Neuronal stem cell (in vitro differentiated cells): ENCODE results near the gene DCDC1.

ENCODE experiments used
- DNase-seq: peaks from one replicate; pipeline ENCODE4 v3.0.0-alpha.2; 2013; ENCODE audit warnings: low spot score
- H2AFZ ChIP-seq: one replicate; pipeline ENCODE4 v1.6.1; 2013; ENCODE audit warnings: mild to moderate bottlenecking, low read length, inconsistent platforms
- H2AK5ac ChIP-seq: 2 replicates; pipeline ENCODE4 v1.6.1; 2013; ENCODE audit warnings: low read depth, mild to moderate bottlenecking, inconsistent platforms, low read length, moderate library complexity, mixed read lengths
- H2BK120ac ChIP-seq: 2 replicates; pipeline ENCODE4 v1.6.1; 2013; ENCODE audit warnings: low read depth, mild to moderate bottlenecking, inconsistent platforms, low read length, moderate library complexity, mixed read lengths
- H2BK12ac ChIP-seq: one replicate; pipeline ENCODE4 v1.6.1; 2013; ENCODE audit warnings: low read length, inconsistent platforms
- H2BK15ac ChIP-seq: 2 replicates; pipeline ENCODE4 v1.6.1; 2013; ENCODE audit warnings: mild to moderate bottlenecking, low read length, inconsistent platforms, mixed read lengths
- H2BK5ac ChIP-seq: one replicate; pipeline ENCODE4 v1.6.1; 2013; ENCODE audit warnings: inconsistent platforms, mild to moderate bottlenecking, low read length, moderate library complexity
- H3K14ac ChIP-seq: one replicate; pipeline ENCODE4 v1.6.1; 2013; ENCODE audit warnings: low read length, inconsistent platforms
- H3K18ac ChIP-seq: 2 replicates; pipeline ENCODE4 v1.6.1; 2013; ENCODE audit warnings: low read length, inconsistent platforms
- H3K23ac ChIP-seq: 2 replicates; pipeline ENCODE4 v1.6.1; 2013; ENCODE audit warnings: low read depth, mild to moderate bottlenecking, mixed read lengths, low read length, inconsistent platforms; ENCODE audit not compliant: poor library complexity
- H3K27ac ChIP-seq: replicated peaks from 3 replicates; pipeline ENCODE4 v1.5.1; 2013; ENCODE audit warnings: low read length, inconsistent platforms
- H3K27me3 ChIP-seq, 3 experiments: 2 replicates each; pipeline ENCODE4 v1.6.1; 2013; ENCODE audit warnings: low read length in 3 of 3, mild to moderate bottlenecking in 2 of 3, inconsistent platforms in 1 of 3, low read depth in 1 of 3, mixed read lengths in 1 of 3, moderate library complexity in 1 of 3; ENCODE audit not compliant: control insufficient read depth in 3 of 3, insufficient read depth in 3 of 3
- H3K36me3 ChIP-seq, 2 donors: replicated peaks in 1 of 2; 2 replicates each; pipeline ENCODE4 v1.6.1; 2013; ENCODE audit warnings: low read length in 2 of 2; ENCODE audit not compliant: control insufficient read depth in 2 of 2, insufficient read depth in 2 of 2
- H3K4ac ChIP-seq: 2 replicates; pipeline ENCODE4 v1.6.1; 2013; ENCODE audit warnings: inconsistent platforms, mild to moderate bottlenecking, low read length, moderate library complexity
- H3K4me1 ChIP-seq, 2 donors: 1 replicate in 1 of 2; 2 replicates in 1 of 2; pipeline ENCODE4 v1.6.1; 2013; ENCODE audit warnings: low read length in 2 of 2, low read depth in 1 of 2; ENCODE audit not compliant: control insufficient read depth in 2 of 2, insufficient read depth in 1 of 2
- H3K4me2 ChIP-seq: one replicate; pipeline ENCODE4 v1.6.1; 2013; ENCODE audit warnings: mild to moderate bottlenecking, low read length, inconsistent platforms; ENCODE audit not compliant: insufficient read depth, poor library complexity, severe bottlenecking
- H3K4me3 ChIP-seq, 2 donors: 2 replicates each; pipeline ENCODE4 v1.5.1; 2013; ENCODE audit warnings: low read length in 2 of 2, mild to moderate bottlenecking in 2 of 2, inconsistent platforms in 1 of 2, moderate library complexity in 1 of 2
- H3K79me1 ChIP-seq: one replicate; pipeline ENCODE4 v1.6.1; 2013; ENCODE audit warnings: low read depth, mild to moderate bottlenecking, inconsistent platforms, low read length, moderate library complexity
- H3K9ac ChIP-seq: one replicate; pipeline ENCODE4 v1.6.1; 2013; ENCODE audit warnings: mild to moderate bottlenecking, low read depth, low read length, inconsistent platforms; ENCODE audit not compliant: poor library complexity
- H3K9me3 ChIP-seq, 2 donors: replicated peaks in 1 of 2; 2 replicates each; pipeline versions ENCODE3 to v1.6.1; 2013; ENCODE audit warnings: low read length in 2 of 2, mild to moderate bottlenecking in 2 of 2, inconsistent platforms in 1 of 2, low read depth in 1 of 2, mixed read lengths in 1 of 2, moderate library complexity in 1 of 2; ENCODE audit not compliant: control insufficient read depth in 2 of 2, insufficient read depth in 1 of 2
- H4K8ac ChIP-seq: one replicate; pipeline ENCODE4 v1.6.1; 2013; ENCODE audit warnings: low read depth, mild to moderate bottlenecking, inconsistent platforms, low read length, moderate library complexity
- H4K91ac ChIP-seq: one replicate; pipeline ENCODE4 v1.6.1; 2013; ENCODE audit warnings: low read length, low read depth, mild to moderate bottlenecking, inconsistent platforms; ENCODE audit not compliant: poor library complexity
- WGBS, 2 donors: extraction: QIAGEN DNeasy Blood & Tissue Kit; methylation state at CpG; one replicate each; pipeline ENCODE4 v1.1.7; 2013; ENCODE audit warnings: missing lambda C conversion rate in 2 of 2, mixed read lengths in 1 of 2; ENCODE audit not compliant: insufficient read length in 2 of 2, insufficient replicate concordance in 1 of 2; ENCODE audit errors: extremely low coverage in 2 of 2; 5-methylcytosine and 5-hydroxymethylcytosine counted together

DCDC1 gene

GRCh38 chr11:30917859-30918478 lies 451.6 kb downstream of the DCDC1 start:
- H2AK5ac ChIP-seq, result no peak overlapping the region
- H3K4ac ChIP-seq, result no peak overlapping the region
- H3K79me1 ChIP-seq, result no peaks in the 10 kb centered on the region
- H3K23ac ChIP-seq, result no peak overlapping the region
- H3K14ac ChIP-seq, result no peak overlapping the region
- no peak overlapping the region for H3K9ac ChIP-seq
- H3K36me3 ChIP-seq, result no peaks in the 10 kb centered on the region
- H2BK15ac ChIP-seq, result no peak overlapping the region
- H2AFZ ChIP-seq, result no peak overlapping the region
- no peaks in the 10 kb centered on the region for H3K9me3 ChIP-seq
- H4K91ac ChIP-seq, result no peak overlapping the region
- H3K4me1 ChIP-seq, result peaks cover 6 to 17% of the 10 kb centered on the region in 2 donors
- H3K27me3 ChIP-seq, result peaks cover 0 to 4% (median 0%) of the 10 kb centered on the region in 3 experiments
- H3K4me2 ChIP-seq, result no peak overlapping the region
- H2BK5ac ChIP-seq, result no peak overlapping the region
- H2BK12ac ChIP-seq, result no peak overlapping the region
- no peak overlapping the region for H3K4me3 ChIP-seq
- peak; percentile 72 for DNase-seq
- H3K27ac ChIP-seq, result no peak overlapping the region
- H4K8ac ChIP-seq, result no peak overlapping the region
- H2BK120ac ChIP-seq, result no peak overlapping the region
- no peak overlapping the region for H3K18ac ChIP-seq
- no CpG with 5 or more reads among the region's 6 CpGs for WGBS, 2 donors

GRCh38 chr11:30917266-30917665 lies 452.3 kb downstream of the DCDC1 start:
- Histone ChIP-seq H2AFZ (no peak overlapping the region), H3K27me3 (peaks cover 0 to 4% (median 0%) of the 10 kb centered on the region in 3 experiments), H3K9ac (no peak overlapping the region), H2BK5ac (no peak overlapping the region), H3K9me3 (no peaks in the 10 kb centered on the region), H3K4me3 (no peak overlapping the region), H3K79me1 (no peaks in the 10 kb centered on the region), H3K4ac (no peak overlapping the region), H3K14ac (no peak overlapping the region), H2BK15ac (no peak overlapping the region), H3K36me3 (no peaks in the 10 kb centered on the region), H2BK120ac (no peak overlapping the region), H3K27ac (no peak overlapping the region), H2BK12ac (no peak overlapping the region), H4K8ac (no peak overlapping the region), H3K4me2 (no peak overlapping the region), H4K91ac (no peak overlapping the region), H3K4me1 (peaks cover 6 to 17% of the 10 kb centered on the region in 2 donors), H3K18ac (no peak overlapping the region), H2AK5ac (no peak overlapping the region), H3K23ac (no peak overlapping the region)
- no peak for DNase-seq
- no CpG with 5 or more reads among the region's 2 CpGs for WGBS, 2 donors

GRCh38 chr11:30916764-30917163 lies 452.8 kb downstream of the DCDC1 start:
- Histone ChIP-seq H2AK5ac (no peak overlapping the region), H2AFZ (no peak overlapping the region), H3K4ac (no peak overlapping the region), H3K14ac (no peak overlapping the region), H3K79me1 (no peaks in the 10 kb centered on the region), H2BK5ac (no peak overlapping the region), H2BK15ac (no peak overlapping the region), H3K27ac (no peak overlapping the region), H4K8ac (no peak overlapping the region), H3K9ac (no peak overlapping the region), H2BK120ac (no peak overlapping the region), H3K18ac (no peak overlapping the region), H3K4me1 (peaks cover 6 to 17% of the 10 kb centered on the region in 2 donors), H3K27me3 (peaks cover 0 to 4% (median 0%) of the 10 kb centered on the region in 3 experiments), H3K23ac (no peak overlapping the region), H2BK12ac (no peak overlapping the region), H3K36me3 (no peaks in the 10 kb centered on the region), H3K4me3 (no peak overlapping the region), H3K4me2 (no peak overlapping the region), H4K91ac (no peak overlapping the region), H3K9me3 (no peaks in the 10 kb centered on the region)
- no CpG with 5 or more reads among the region's 4 CpGs for WGBS, 2 donors
- DNase-seq, result no peak

GRCh38 chr11:30914143-30914762 lies 455.3 kb downstream of the DCDC1 start:
- H2AK5ac ChIP-seq, result no peak overlapping the region
- no peak overlapping the region for H3K23ac ChIP-seq
- H4K91ac ChIP-seq, result no peak overlapping the region
- no peak overlapping the region for H3K9ac ChIP-seq
- no peak overlapping the region for H2BK5ac ChIP-seq
- peaks cover 0 to 4% (median 0%) of the 10 kb centered on the region in 3 experiments for H3K27me3 ChIP-seq
- no peak overlapping the region for H3K18ac ChIP-seq
- DNase-seq, result peak; percentile 56
- no peak overlapping the region for H3K27ac ChIP-seq
- H3K79me1 ChIP-seq, result no peaks in the 10 kb centered on the region
- H3K4me3 ChIP-seq, result no peak overlapping the region
- no peak overlapping the region for H3K4ac ChIP-seq
- no peaks in the 10 kb centered on the region for H3K36me3 ChIP-seq
- H3K9me3 ChIP-seq, result no peaks in the 10 kb centered on the region
- no peak overlapping the region for H2BK15ac ChIP-seq
- H3K14ac ChIP-seq, result no peak overlapping the region
- H2AFZ ChIP-seq, result peak overlapping the region; percentile 39
- H2BK120ac ChIP-seq, result no peak overlapping the region
- H4K8ac ChIP-seq, result no peak overlapping the region
- WGBS, 2 donors, result no CpG with 5 or more reads among the region's 8 CpGs
- no peak overlapping the region for H3K4me2 ChIP-seq
- no peak overlapping the region for H2BK12ac ChIP-seq
- H3K4me1 ChIP-seq, result peaks cover 1 to 2% of the 10 kb centered on the region in 2 donors
